ENCODE results near the gene FAM240A. TPM values are rescaled to one million over a fixed set of nuclear protein-coding genes. Genes with fewer than 3 reads are reported as not detected.
A peak's percentile ranks its signal among the peaks of the same experiment; 100 is the strongest.

FAM240A gene
- total RNA-seq, 1 donor = not detected

DNA sequence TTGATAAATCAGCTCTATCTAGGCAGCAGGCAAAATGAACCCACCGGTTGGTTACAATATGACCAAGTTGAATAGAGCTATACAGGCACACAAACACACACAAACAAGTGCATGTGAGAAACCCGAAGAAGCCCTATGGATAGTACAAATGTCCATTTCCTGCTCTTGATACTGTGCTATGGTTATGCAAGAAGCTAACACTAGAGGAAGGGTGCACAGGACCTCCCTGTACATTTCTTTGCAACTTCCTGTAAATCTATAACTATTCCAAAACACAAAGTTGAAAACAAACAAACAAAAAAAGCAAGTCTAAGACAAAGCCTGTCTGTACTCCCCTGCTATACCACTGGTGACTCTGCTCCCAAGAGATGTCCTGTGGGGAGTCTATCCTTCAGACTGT is 8.2 kb upstream of the FAM240A start:
- TF ChIP-seq, protein P1, sequence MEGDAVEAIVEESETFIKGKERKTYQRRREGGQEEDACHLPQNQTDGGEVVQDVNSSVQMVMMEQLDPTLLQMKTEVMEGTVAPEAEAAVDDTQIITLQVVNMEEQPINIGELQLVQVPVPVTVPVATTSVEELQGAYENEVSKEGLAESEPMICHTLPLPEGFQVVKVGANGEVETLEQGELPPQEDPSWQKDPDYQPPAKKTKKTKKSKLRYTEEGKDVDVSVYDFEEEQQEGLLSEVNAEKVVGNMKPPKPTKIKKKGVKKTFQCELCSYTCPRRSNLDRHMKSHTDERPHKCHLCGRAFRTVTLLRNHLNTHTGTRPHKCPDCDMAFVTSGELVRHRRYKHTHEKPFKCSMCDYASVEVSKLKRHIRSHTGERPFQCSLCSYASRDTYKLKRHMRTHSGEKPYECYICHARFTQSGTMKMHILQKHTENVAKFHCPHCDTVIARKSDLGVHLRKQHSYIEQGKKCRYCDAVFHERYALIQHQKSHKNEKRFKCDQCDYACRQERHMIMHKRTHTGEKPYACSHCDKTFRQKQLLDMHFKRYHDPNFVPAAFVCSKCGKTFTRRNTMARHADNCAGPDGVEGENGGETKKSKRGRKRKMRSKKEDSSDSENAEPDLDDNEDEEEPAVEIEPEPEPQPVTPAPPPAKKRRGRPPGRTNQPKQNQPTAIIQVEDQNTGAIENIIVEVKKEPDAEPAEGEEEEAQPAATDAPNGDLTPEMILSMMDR (IDR thresholded peaks at IDR 0.05; ENCODE audit: insufficient read depth, low read depth, low read length) = no peak
- H3K4me3 ChIP-seq (ENCODE audit: low read depth, low read length) = no peak overlapping the region
- DNase-seq (ENCODE audit: low read depth) = no peak

DNA sequence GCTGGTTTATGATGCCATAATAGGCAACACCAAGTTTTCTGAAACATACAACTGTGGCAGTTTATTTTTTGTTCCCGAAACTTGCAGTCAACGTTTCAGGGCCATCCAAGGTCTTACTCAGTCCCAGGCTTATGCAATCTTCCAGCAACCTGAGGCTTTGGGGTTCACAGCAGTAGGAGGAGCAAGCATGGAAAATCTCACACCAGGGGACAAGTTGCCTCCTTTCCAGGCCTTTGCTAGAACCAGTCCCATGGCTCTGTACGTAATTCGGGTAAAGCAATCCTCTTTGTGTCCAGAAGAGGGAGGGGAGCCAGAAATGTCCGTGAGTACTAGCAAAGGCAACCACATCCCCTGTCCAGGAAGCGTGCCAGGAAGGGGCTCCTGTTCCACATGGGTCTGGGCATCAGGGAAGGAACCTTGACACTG is 4.7 kb upstream of the FAM240A start:
- DNase-seq (ENCODE audit: low read depth) = peak; percentile 5
- TF ChIP-seq, protein P1 (IDR thresholded peaks at IDR 0.05; ENCODE audit: insufficient read depth, low read depth, low read length) = no peak
- H3K4me3 ChIP-seq (ENCODE audit: low read depth, low read length) = no peak overlapping the region

DNA sequence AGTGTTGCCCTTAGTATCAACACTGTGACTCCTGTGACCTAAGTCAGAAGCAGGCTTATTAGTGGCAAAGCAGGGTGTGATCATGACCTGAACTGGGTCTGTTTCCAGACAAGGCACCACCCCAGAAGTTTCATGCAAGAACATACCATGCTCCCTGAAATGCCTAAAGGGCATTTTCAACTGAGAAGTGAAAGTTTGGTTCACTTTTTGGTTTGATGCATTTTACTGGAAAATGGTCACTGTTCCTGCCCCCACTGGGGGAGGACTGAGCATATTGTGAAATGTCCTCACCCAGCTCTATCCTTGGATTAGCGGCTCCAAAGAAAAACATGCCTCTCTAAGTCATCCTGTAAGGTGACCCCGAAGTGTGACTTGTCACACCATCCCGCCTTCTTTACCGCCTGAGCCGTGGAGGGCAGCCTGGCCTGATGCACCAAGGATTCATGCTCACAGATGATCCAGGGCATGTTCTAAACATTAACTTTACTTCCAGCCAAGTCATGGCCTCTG is 3.1 kb upstream of the FAM240A start:
- TF ChIP-seq, protein P1 (IDR thresholded peaks at IDR 0.05; ENCODE audit: insufficient read depth, low read depth, low read length) = no peak
- no peak overlapping the region for H3K4me3 ChIP-seq (ENCODE audit: low read depth, low read length)
- peak; percentile 12 for DNase-seq (ENCODE audit: low read depth)

DNA sequence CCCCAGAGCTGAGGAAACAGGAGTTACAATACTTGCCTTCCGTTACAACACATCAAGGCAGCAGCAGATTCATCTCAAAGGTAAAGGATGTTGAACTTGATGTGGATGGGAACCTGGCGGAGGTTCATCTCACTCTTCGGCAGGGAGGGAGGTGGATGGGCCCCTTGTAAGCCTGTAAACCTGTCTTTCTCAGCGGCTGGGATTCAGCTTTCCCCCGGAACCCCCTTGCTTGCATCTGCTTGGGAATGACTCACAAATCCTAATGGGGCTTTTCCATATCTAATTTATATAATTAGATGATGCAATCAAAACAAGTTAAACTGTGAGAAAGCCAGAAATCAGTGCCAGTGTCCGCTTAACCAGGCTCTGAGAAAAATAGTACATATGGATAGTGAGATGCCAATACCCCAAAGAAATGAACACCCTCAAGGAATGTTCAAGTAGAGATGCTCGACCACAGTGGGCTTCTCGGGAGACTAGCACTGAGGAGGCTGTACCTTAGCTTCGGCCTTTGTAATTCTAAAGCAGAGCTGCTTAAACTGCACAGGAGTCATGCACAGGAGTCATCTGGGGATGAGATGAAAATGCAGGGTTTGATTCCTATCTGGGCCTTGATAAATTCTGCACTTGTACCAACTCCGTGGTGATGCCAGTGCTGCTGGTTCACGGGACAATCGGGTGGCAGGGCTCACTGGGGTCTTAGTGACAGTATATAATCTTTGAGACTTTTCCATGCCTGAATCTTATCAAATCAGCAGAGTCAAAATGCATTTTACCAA is 2.2 kb upstream of the FAM240A start:
- no peak overlapping the region for H3K4me3 ChIP-seq (ENCODE audit: low read depth, low read length)
- DNase-seq (ENCODE audit: low read depth) = no peak

DNA sequence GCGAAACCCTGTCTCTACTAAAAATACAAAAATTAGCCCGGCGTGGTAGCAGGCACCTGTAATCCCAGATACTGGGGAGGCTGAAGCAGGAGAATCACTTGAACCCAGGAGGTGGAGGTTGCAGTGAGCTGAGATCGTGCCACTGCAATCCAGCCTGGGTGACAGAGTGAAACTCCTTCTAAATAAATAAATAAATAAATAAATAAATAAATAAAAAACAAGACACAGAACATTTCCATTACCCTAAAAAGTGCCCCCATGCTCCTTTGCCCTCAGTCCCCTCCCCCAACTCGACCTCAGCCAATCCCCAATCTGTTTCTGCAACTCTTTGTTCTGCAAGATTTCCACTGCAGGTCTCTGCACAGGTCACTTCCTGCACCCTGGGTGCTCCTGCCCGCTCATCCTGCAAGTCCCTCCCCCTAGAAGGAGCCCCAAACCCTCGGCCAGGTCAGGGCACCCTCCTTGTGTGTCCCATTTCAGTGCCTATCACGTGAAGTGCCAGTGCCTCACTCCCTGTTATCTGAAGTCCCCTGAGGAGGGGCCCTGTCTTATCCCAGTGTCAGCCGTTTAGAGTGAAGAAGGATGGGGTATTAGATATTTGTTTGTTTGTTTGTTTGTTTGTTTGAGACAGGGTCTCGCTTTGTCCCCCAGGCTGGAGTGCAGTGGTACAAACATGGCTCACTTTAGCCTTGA is 1.1 kb downstream of the FAM240A start:
- no peak overlapping the region for H3K4me3 ChIP-seq (ENCODE audit: low read depth, low read length)

More for the DNA sequence above, 2.2 kb upstream of the FAM240A start:
- TF ChIP-seq, protein P1 (IDR thresholded peaks at IDR 0.05; ENCODE audit: insufficient read depth, low read depth, low read length) = no peak

DNA sequence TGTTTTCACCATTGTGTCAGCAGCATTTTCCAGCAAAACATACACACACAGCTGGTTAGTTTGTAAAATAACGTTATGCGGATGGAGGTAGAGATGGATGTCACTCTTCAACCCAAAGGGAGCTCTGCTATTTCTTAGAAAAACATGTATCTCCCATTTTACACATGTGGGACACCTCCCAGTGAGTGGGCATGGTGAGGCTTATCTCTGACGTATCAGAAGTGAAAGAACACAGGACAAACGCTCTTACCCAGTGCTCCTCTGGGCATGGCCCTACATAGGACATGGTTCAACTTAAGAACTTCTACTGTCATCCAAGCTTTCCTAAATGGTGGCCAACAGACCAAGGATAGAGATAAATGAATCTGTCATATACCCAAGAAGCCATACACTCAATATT is 2.1 kb downstream of the FAM240A start:
- TF ChIP-seq, protein P1 (IDR thresholded peaks at IDR 0.05; ENCODE audit: insufficient read depth, low read depth, low read length) = no peak

More for the DNA sequence above, 1.1 kb downstream of the FAM240A start:
- no peak for DNase-seq (ENCODE audit: low read depth)
- TF ChIP-seq, protein P1 (IDR thresholded peaks at IDR 0.05; ENCODE audit: insufficient read depth, low read depth, low read length) = no peak

More for the DNA sequence above, 2.1 kb downstream of the FAM240A start:
- no peak for DNase-seq (ENCODE audit: low read depth)
- H3K4me3 ChIP-seq (ENCODE audit: low read depth, low read length) = no peak overlapping the region

All from fibroblast of villous mesenchyme (primary cell).